GM18507 (cell line): Measurements from ENCODE around the gene CDYL2.
"Not testable (repeated sequence)": the region's sequence is repeated elsewhere in the genome, so short reads cannot be mapped to it uniquely, and the experiment has no call there.

Experiments
- DNase-seq: peaks from one replicate; pipeline ENCODE4 v3.0.0; 2011; ENCODE audit warnings: low read depth; ENCODE audit not compliant: insufficient read length; ENCODE audit errors: extremely low spot score
- FAIRE-seq: peaks from 2 replicates; lab custom pipeline; 2011; peaks lifted over from hg19 to GRCh38; lab: Jason Lieb, UNC

Gene CDYL2

DNA sequence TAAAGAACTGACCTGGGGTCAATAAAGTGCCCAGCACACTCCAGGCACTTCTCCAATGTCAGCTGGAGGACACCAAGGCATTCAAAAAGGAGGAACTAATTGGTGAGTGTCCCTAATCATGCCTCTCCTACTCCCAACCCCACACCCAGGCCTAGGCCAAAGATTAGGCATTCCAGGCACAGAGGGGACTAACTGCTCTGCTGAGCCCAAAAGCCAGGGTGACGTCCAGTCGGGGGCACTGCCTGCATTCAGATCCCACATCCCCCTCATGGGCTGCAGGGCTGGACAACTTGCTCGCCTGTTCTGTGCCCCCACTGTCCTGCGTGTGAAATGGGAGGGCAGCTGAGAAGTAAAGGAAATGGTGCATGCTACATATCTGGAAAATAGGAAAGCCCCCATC is 148.2 kb downstream of the CDYL2 start:
- no peak for DNase-seq
- no peak for FAIRE-seq

DNA sequence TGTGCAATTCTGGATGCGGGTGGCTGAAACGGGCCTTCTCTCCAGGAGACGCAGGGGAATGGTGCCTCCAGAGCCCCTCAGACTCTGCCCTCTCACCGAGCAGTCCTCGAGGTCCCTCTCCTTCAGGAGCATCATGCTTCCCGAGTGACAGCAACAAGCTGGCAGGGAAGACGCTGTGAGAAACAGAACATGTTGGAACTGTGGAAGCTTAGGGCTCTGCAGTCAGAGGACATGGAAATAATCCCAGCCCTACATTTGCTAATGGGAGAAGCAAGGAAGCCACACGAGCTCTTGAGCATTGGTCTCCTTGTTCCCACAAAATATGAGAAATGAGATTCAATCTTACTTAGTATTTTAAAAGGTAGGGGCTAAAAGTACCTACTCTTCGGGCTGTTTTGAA is 148.6 kb downstream of the CDYL2 start:
- no peak for DNase-seq
- FAIRE-seq: no peak

DNA sequence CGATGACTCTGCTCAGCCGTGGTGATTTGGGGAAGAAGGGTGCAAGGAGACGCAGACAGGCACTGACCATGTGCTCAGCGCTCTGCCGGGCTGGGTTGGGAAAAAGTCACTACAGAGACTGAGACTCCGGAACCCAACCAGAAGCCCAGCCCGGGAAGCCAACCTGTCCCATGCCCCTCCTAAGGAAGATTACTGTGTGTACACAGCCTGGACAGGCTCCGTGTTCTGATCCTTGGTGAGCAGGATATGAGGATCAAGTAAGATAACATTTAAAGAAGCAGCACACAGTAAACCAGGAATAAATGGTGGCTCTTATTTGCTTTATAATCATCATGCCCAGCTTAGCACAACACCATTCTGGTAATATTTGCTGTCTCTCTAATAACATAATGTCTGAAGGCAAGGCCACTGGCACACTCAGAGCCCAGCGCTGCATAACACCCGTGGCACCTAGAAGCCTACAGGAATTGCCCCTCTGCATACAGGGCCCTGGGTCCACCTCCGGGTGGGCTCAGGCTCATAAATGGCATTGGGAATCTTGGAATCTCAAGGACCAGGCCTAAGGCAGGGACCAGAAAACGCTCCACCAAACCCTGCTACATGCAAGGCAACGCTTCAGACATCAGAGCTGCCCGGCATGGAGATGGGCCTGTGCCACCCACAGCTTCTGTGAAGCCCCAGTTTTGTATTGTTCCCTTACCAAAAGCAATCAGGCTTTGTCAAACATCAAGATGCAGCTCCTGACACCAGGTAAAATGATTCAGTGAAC is 150.1 kb downstream of the CDYL2 start:
- FAIRE-seq: no peak
- DNase-seq: no peak

DNA sequence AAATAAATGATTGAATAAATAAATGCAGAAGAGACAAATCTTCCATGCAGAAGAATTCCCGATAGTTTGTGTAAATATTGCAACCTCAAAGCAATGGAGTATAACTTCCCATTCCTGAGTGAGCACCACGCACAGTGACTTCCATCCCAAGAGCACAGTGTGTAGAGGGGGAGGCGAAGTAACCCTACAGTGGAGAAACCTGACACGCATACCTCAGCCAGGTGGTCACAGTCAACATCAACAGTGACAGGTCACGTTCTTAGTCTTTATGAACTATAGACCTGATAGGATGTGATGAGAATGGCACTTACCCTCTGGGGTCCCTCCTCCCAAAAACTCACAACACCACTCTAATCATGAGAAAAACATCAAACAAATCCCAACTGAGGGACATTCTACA is 152.0 kb downstream of the CDYL2 start:
- FAIRE-seq (no peak), DNase-seq (no peak)

DNA sequence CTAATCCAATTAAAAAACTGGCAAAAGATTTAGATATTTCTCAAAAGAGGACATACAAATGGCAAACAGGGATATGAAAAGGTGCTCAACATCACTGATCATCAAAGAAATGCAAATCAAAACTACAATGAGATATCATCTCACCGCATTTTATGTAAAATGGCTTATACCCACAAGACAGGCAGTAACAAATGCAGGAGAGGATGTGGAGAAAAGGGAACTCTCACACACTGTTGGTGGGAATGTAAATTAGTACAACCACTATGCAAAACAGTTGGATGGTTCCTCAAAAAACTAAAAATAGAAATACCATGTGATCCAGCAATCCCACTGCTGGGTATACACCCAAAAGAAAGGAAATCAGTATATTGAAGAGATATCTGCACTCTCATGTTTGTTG is 154.1 kb downstream of the CDYL2 start:
- FAIRE-seq, DNase-seq: not testable (repeated sequence)

DNA sequence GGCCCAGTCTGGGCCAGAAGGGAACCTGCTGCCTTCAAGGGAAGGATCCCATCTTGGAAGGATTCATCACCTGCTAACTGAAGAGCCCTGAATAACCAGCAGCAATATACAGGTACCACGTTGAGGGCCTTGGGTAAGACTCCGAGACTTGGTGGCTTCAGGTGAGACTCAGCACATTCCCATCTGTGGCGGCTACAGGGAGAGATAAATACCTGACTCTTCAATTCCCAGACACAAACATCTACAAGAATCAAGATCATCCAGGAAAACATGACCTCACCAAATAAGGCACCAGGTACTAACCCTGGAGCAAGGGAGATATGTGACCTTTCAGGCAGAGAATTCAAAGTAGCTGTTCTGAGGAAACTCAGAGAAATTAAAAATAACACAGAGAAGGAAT is 164.1 kb downstream of the CDYL2 start:
- DNase-seq: no peak
- no peak for FAIRE-seq

DNA sequence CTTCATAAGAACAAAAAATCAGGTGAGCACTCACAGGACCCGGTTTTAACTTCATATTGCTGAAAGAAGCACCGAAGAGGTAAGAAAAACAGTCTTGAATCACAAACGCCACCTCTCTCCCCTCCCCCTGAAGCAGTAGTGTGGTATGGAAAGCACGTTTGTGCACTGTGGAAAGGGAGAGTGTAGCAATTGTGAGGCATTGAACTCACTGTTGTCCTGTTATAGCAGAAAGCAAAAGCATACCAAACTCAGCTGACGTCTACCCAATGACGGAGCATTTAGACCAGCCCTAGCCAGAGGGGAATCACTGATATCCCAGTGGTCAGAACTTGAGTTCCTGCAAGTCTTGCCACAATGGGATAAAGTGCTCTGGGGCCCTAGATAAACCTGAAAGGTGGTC is 164.8 kb downstream of the CDYL2 start:
- no peak for DNase-seq
- FAIRE-seq: no peak

DNA sequence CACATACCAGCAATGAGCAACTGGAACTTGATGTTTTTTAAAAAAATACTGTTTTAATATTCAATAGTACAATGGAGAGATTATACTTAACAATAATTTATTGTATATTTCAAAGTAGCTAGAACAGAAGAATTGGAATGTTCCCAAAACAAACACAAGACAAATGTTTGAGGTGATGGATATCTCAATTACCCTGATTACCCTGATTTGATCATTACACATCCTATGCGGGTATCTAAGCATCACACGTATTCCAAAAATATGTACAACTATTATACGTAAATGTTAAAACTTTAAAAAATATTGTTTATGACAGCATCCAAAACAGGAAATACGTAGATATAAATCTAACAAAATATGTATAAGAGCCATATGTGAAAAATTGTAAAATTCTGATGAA is 166.8 kb downstream of the CDYL2 start:
- DNase-seq (no peak), FAIRE-seq (no peak)

DNA sequence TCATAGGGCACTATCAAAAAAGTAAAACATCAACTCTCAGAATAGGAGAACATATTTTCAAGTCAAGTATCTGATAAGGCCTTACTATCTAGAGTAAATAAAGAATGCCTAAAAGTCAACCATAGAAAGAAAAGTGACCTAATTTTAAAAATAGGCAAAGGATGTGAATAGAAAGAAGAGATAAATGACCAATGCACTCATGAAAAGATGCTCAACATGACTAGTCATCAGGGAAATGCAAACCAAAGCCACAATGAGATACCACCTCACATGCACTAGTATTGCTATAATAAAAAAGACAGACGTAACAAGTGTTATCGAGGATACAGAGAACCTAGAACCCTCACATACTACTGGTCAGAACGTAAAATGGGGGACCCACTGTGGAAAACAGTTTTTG is 172.8 kb downstream of the CDYL2 start:
- DNase-seq (no peak), FAIRE-seq (no peak)

DNA sequence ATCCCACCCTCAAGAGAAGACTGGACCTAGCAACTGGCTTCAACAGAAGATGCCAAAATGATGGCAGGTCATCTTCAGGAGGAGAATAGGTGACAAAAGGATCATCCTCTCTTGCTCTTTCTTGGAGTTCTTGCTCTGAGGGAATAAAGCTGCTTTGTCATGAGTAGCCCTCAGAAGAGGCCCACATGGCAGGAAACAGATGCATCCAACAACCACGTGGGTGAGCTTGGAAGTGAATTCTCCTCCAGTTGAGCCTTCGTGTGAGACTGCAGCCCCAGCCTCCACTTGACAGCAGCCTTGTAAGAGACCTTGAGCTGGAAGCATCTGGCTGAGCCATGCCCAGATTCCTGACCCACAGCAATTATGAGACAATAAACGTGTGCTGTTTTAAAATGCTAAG is 176.1 kb downstream of the CDYL2 start:
- DNase-seq: no peak
- FAIRE-seq: no peak

DNA sequence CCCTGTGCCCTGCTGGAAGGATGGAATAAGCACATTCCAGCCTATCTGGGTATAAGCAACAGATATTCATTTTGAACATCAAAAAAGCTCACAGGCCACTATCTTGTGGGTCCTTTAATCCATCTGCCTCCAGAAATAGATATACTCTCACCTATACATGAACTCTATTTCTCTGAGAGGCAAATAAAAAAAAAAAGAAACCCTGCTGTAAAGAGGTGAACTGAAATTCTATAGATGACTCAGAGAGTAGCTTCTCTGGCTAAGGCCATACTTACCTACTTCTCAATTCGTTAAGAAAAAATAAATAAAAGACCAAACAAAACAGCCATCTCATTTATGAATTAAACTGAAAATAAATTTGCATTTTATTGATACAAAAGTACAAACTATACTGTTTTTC is 177.3 kb downstream of the CDYL2 start:
- FAIRE-seq: no peak
- peak; percentile 17 for DNase-seq

DNA sequence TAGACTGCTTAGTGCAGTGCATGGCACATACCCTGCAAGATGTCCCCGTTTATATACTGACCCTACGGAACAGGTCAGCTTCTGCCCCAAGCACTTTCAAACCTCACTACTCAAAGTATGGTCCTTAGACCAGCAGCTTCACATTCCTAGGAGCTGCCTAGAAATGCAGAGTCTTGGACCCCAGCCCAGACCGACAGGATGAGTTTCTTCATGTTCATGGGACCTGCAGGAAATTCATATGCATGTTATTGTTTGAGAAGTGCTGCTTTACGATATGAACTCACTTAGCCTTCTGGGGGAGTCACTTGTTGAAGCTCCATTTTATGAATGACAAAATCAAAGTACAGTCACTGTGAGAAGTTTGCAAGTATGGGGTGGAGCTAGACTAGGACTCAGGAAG is 181.0 kb downstream of the CDYL2 start:
- no peak for FAIRE-seq
- DNase-seq: no peak

DNA sequence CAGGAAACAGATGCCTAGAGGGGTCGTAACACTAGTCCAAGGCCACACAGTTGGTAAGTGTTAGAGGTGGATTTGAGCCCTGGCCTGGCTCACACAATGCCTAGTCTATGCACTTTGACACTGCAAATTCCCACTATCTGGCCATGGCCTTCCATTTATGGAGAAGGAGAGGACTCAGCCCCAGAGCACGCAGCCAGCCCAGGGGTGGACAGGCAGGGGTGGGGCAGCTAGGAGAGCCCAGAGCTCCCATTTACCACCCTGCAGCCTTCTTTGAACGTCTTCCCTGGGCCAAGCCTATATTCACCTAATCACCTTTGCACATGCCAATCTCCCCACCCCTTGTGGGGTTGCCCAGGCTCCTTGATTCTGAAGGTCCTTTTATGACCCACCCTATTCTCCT is 182.4 kb downstream of the CDYL2 start:
- DNase-seq: no peak
- no peak for FAIRE-seq

DNA sequence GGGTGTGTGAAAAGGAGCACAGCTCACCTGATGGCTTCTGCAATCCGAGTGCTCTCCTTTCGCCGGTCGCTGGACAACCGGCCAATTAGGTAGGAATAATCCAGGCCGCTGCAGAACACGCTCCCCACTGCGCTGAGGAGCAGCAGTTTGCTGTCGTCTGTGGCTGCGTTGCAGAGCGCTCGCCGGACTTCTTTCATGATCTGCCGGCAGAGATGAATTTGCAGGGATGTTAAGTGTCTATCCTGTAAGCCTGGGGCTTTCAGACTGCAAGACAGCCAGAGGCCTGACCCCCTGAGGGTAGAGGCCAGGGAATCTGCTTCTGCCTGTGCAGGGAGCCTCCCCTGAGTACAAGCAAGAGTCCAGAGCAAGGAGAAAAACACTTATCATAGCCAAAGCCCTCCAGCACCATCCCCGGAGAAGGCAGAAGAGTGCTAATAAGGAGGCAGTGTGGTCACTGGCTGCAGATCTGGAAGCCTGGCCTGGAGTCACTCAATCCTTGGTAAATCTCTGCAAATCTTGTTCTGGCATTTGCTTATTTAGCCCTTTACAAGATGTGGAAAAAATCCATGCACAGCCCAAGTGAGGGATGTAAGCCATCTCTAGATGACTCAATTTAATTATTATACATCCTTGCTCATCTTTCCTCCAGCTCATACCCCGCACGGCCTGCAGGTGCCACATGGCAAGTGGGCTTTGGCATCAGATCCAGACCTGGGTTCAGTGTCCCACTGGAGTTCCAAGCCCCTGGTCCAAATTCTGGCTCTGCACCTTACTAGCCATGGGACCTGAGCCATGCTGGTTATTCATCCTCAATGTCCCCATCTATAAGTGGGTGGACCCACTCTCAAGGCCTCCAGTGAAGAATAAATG is 183.4 kb downstream of the CDYL2 start:
- FAIRE-seq: no peak
- DNase-seq: no peak

DNA sequence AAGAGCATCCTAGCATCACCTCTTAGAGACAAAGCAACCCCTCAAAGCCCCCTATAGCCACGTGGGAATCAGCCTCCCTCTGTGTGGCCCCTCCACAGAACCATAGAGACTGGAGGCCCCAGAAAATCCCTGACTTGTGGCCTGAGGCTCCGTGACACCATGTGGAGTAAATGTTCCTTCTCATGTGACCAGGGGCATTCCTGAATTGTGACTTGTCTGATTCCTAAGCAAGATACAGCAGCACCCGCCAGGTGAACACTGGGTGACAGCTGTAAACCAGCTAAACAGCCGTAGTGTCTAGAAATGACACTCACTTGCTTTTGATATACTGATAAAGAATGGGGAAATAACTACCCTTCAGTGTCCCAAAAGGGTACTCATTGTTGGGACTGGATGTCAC is 184.6 kb downstream of the CDYL2 start:
- DNase-seq (no peak), FAIRE-seq (no peak)

DNA sequence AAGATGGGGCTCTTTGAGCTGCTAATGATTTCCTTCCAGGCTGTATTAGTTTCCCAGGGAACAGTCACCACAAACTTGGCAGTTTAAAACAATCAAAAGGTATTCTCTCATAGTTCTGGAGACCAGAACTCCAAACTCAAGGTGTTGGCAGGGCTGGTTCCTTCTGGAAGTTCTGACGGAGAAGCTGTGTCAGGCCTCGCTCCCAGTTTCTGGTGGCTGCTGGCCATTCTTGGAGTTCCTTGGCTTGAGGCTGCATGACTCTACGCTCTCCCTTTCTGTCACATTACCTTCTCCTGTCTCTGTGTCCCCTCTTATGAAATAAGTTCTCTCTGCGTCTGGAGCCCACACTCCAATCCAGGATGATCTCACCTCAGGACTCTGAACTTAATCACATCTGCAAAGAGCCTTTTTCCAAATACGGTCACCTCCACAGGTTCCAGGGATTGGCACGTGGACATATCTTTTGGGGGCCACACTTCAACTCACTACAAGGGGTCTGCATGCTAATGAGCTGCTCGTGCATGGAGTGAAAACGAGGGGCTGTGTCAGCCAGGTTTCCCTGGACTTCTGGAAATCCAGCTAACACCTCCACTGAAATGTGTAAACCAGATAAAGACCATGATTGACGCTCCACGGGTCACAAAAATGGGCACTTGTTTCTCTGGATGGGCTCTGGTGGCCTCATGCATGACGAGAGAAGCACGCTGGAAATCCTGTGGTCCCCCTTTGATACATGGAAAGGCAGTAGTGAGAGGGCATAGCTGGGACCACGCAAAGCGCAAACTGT is 185.3 kb downstream of the CDYL2 start:
- DNase-seq: no peak
- FAIRE-seq: no peak

DNA sequence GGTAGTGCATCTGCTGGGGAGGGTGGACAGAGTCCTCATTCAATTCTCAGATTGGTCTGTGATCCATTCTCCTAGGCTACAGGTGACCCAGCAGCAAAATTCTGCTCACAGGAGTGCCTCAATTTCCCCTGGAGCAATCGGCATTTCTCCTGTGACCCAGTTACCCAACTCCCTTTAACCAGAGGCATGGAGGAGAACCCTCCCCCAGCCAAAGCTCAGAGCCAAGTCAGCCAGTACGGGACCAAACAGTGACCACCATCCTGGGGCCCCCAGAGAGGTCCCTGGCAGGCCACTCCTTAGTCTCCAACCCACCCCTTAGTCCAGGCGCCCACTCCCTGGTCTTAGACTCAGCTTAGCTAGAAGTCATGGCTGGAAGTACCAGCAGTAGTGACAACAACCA is 188.0 kb downstream of the CDYL2 start:
- no peak for FAIRE-seq
- DNase-seq: no peak

DNA sequence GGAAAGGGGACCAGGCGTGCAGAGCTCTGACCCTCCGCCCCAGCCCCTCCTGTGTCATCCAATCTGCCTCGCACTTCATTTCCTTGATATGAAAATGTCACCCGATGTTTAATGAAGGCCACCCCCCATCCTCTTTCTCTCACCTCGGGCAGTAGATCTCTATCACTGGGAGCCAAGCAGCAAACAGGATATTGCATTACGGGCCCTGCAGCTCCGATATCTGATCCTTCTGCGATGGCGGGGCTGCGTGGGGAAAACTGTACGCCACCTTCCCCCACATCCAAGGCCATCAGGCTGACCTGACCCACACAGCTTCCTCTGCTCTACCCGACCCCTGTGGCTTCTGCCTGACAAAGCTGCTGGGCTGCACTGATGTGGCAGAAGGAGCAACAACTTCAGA is 188.7 kb downstream of the CDYL2 start:
- no peak for DNase-seq
- no peak for FAIRE-seq

DNA sequence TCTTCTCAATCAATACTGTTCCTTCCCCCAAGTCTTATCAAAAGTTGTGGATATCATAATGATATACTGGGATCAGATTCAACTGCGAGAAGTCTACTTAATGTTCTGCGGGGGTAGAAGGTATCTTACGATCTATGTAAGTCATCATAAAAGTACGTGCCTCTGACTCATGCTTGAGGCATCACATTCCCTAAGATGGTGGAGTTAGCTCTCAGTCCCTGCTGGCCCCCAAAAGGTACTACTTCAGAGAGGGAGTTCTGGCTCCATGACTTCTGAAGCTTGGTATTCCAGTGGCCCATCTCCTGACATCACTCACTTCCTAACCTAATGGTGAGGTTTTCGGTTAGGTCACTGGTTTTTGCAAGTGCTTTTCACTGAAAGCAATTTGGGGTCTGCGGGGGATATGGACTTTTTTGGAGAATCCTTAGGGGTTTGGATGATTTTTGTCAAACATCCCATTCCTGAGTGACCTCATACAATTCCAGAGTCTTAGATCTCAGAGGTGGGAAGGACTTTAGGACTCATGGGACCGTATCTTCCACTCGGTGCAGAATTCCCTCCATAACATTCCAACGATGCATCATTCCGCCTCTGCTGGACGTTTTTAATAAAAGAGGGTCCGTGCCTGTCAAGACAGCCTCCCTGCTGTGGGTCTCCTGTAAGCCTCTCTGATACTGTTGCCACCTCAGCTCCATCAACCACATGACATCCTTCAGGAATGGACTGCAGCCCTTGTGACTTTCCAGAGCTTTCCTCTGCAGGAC is 189.3 kb downstream of the CDYL2 start:
- FAIRE-seq (no peak), DNase-seq (no peak)
